Stimulated activated naive CD8-positive, alpha-beta T cell treated with anti-CD3 and anti-CD28 coated beads, Interleukin-15, Interleukin-2, amounts not matched to agents 100 ng/mL and 50 ng/mL, for 24 hours (primary cell): Measurements from ENCODE around the gene ZBTB46.
"Not testable (repeated sequence)": the region's sequence is repeated elsewhere in the genome, so short reads cannot be mapped to it uniquely, and the experiment has no call there.

Experiments used
- H3K27ac Mint-ChIP-seq: one replicate; pipeline ENCODE4 v1.8.0; 2021; ENCODE audit warnings: mild to moderate bottlenecking, mixed read lengths
- H3K27me3 Mint-ChIP-seq: one replicate; pipeline ENCODE4 v1.8.0; 2021; ENCODE audit warnings: mixed read lengths
- H3K36me3 Mint-ChIP-seq: one replicate; pipeline ENCODE4 v1.8.0; 2021; ENCODE audit warnings: low read depth, mixed read lengths
- H3K4me1 Mint-ChIP-seq: one replicate; pipeline ENCODE4 v1.8.0; 2021; ENCODE audit warnings: low read depth, mixed read lengths
- H3K4me3 Mint-ChIP-seq: one replicate; pipeline ENCODE4 v1.8.0; 2021; ENCODE audit warnings: mild to moderate bottlenecking, mixed read lengths
- H3K9me3 Mint-ChIP-seq: one replicate; pipeline ENCODE4 v1.8.0; 2021; ENCODE audit warnings: mixed read lengths

ZBTB46 gene

DNA sequence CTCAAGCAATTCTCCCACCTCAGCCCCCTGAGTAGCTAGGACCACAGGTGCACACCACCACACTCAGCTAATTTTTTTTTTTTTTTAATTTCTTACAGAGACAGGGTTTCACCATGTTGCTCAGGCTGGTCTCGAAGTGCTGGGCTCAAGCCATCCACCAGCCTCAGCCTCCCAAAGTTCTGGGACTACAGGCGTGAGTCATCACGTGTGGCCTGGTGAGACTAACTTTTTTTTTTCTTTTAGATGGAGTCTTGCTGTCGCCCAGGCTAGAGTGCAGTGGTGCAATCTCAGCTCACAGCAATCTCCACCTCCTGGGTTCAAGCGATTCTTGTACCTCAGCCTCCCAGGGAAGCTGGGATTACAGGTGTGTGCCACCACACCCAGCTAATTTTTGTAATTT is 31.9 kb downstream of the ZBTB46 start:
- not testable (repeated sequence) for H3K4me1 Mint-ChIP-seq

DNA sequence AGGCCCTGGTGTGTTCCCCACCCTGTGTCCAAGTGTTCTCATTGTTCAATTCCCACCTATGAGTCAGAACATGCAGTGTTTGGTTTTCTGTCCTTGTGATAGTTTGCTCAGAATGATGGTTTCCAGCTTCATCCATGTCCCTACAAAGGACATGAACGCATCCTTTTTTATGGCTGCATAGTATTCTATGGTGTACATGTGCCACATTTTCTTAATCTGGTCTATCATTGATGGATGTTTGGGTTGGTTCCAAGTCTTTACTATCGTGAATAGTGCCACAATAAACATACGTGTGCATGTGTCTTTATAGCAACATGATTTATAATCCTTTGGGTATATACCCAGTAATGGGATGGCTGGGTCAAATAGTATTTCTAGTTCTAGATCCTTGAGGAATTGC is 33.9 kb downstream of the ZBTB46 start:
- not testable (repeated sequence) for H3K4me1 Mint-ChIP-seq, H3K4me3 Mint-ChIP-seq, H3K27me3 Mint-ChIP-seq, H3K9me3 Mint-ChIP-seq, H3K27ac Mint-ChIP-seq, H3K36me3 Mint-ChIP-seq

More for the DNA sequence above, 31.9 kb downstream of the ZBTB46 start:
- not testable (repeated sequence) for H3K4me3 Mint-ChIP-seq, H3K27me3 Mint-ChIP-seq, H3K36me3 Mint-ChIP-seq, H3K9me3 Mint-ChIP-seq, H3K27ac Mint-ChIP-seq

DNA sequence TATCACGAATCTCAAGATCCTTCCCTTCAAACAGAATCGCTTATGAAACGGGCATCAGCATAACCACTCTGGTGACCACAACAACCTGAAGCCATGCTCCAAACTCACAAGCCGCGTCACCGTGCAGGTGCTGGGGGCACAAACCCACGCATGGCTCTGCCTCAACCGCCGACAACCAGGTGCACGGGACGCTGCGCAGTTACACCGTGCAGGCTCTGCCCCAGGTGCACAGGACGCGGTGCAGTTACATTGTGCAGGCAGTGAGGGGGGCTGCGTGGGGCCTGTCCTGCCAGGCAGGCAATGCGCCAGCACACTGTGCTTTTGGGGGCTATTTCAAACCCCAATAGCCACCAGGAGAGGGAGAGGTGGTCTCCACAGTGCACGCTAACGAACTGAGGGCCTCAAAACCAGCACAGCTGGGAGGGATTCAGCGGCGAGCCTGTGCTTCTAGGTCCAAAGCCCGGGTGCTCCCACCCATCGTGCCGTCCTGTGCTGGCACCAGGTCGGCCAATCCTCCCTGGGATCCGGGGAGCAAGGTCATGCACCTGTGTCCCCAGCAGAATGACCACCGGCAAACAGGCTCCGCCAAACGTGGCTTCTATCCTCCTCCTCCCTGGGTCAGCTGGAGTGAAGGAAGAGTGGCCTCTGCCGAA is 35.8 kb downstream of the ZBTB46 start:
- H3K36me3 Mint-ChIP-seq = no peaks in the 10 kb centered on the region
- H3K27ac Mint-ChIP-seq = no peak overlapping the region
- H3K4me3 Mint-ChIP-seq = no peak overlapping the region
- no peaks in the 10 kb centered on the region for H3K4me1 Mint-ChIP-seq
- no peaks in the 10 kb centered on the region for H3K9me3 Mint-ChIP-seq
- H3K27me3 Mint-ChIP-seq = peaks cover 3% of the 10 kb centered on the region

DNA sequence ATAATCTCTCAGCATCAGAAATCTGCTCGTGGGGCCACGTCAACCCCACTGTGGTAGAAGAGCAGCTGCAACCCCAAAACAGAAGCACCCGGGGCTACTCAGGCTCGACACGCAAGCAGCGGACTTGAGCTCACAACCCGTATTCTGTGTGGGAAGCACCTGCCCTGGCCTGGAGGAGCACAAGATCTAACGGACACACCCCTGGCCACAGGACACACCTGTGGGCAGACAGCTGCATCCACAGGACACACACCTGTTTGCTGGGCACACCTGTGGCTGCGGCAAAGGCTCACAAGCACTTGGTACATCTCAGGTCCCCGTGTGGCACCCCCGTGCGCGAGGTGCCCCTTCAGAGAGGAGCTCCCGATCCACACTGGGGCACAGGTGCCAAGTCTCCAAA is 36.5 kb downstream of the ZBTB46 start:
- no peaks in the 10 kb centered on the region for H3K4me1 Mint-ChIP-seq
- H3K27ac Mint-ChIP-seq = no peak overlapping the region
- H3K9me3 Mint-ChIP-seq = no peaks in the 10 kb centered on the region
- H3K27me3 Mint-ChIP-seq = peaks cover 3% of the 10 kb centered on the region
- no peak overlapping the region for H3K4me3 Mint-ChIP-seq
- no peaks in the 10 kb centered on the region for H3K36me3 Mint-ChIP-seq

DNA sequence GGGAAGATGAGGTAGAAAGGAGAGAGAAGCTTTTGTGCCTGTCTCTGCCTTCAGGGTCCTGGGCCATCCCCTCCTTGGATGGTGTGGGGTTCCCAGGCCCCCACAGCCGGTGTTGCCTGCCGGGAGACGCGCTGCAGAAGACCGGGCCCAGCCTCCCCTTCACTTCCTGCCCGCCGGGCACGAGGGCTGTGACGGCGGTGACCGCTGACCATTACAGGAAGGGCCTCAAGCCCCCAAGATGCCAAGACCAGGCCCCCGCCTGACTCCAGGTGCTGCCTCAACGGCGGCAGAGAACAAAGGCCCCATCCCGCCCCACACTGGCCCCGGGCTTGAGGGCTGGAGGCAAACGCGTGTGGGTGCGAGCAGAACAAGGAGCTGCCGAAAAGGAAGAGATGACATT is 38.2 kb downstream of the ZBTB46 start:
- Mint-ChIP-seq H3K4me1 (no peaks in the 10 kb centered on the region), H3K4me3 (no peak overlapping the region), H3K9me3 (no peaks in the 10 kb centered on the region), H3K27me3 (peaks cover 3% of the 10 kb centered on the region), H3K36me3 (no peaks in the 10 kb centered on the region), H3K27ac (no peak overlapping the region)

DNA sequence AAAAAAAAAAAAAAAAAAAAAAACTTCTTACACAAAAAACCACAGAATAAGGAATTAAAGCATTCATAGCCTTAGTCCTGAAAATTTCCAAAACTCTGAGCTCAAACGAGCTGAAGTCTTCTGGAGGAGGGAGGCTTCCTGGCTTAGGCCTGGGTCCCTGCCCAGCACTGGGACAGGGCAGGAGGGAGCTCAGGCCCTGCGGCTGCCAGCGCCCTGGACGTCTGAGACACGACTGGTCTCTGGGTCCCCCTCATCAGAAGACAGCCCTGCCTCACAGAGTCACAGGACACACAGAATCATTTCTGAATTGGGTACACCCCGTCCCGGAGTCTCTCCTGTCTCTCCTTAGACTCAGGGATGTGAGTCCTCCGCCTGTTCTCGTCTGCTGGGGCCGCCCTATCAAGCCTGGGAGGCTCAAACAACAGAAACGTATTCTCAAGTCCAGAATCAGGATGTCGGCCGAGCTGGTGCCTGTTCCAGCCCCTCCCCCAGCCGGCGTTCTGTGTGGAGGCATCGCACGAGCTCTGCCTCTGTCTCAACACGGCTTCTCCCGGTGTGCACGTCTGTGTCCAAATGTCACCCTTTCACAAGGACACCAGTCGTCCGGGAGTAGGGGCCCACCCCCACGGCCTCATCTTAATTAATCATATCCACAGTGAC is 39.4 kb downstream of the ZBTB46 start:
- no peaks in the 10 kb centered on the region for H3K9me3 Mint-ChIP-seq
- no peaks in the 10 kb centered on the region for H3K4me1 Mint-ChIP-seq
- peaks cover 3% of the 10 kb centered on the region for H3K27me3 Mint-ChIP-seq
- H3K27ac Mint-ChIP-seq = no peak overlapping the region
- no peaks in the 10 kb centered on the region for H3K36me3 Mint-ChIP-seq
- H3K4me3 Mint-ChIP-seq = no peak overlapping the region

DNA sequence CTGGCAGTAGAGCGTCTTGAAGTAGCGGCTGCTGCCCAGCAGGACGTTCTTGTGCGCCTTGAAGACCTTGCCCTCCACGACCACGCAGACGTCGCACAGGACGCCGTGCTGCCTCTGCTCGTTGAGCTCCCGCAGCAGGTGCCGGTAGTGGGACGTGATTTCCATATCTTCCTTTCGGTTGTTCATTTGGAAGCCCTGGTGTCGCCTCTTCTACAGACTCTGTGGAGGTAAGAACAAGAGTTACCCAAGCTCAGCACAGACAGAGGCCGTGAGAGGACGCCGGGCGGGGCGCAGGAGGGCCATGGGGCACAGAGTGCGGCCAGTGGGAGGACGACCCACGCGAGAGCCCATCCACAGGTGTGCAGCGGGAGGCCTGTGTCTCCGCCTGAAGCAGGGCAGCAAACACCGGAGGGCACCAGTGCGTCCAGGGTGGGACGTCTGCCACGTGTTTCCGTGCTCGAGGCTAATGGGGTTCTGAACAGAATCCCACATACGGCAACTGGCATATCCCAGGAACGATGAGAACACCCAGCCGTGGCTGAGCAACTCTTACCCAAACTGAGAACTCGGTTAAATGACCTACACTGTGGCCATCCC is 40.4 kb downstream of the ZBTB46 start:
- Mint-ChIP-seq H3K4me3 (no peak overlapping the region), H3K9me3 (no peaks in the 10 kb centered on the region), H3K27me3 (no peaks in the 10 kb centered on the region), H3K36me3 (no peaks in the 10 kb centered on the region), H3K27ac (no peak overlapping the region), H3K4me1 (no peaks in the 10 kb centered on the region)

DNA sequence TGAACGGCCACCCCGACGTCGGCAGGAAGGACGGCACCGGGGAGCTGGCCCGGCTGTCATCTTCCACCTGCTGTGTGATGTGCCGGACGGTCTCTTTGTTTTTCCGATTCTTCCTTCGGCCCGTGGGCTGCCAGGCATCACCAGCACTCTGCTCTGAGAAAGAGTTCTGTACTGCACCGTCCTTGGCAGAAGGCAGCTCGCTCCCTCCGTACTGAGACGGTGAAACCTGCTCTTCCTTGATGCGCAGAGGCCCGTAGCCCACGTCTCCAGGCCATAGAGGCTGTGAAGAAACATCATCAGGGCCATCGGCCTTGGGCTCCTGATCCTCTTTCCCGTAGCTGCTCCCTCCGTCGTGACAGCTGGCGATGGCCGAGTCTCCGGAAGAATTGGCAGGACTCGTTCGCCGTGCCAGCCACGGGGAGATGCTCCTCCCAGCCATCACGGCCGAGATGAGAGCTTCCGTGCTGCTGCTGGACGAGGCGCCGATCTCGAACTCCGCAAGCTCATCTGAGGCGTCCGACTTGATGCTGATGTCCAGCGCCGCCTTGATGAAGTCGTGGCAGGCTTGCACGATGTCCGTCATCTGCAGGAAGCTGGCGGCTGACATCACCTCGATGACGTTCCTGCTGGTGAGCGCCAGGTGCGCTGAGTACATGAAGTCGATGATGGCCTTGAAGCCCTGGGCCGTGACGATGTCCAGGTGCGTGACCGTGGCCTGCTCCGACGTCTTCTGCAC is 41.1 kb downstream of the ZBTB46 start:
- Mint-ChIP-seq H3K4me3 (no peak overlapping the region), H3K4me1 (no peaks in the 10 kb centered on the region), H3K27ac (no peak overlapping the region), H3K27me3 (no peaks in the 10 kb centered on the region), H3K9me3 (no peaks in the 10 kb centered on the region), H3K36me3 (no peaks in the 10 kb centered on the region)

DNA sequence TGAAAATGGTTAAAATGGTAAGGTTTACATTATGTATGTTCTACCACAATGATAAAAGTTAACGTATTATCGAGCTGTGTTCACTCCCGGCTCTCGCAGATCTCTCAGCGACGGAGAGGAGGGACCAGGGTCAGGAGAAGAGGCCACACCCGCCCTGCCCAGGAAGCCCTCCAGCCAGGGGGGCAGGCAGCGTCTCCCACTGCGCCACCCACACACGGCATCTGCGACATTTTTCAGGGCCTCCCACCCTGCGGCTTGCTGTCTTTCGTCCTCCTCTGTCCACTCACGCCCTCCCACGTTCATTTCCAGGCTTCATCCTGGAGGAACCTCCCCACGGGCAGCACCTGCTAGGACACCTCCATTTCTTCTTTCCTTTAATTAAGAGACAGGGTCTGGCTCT is 43.3 kb downstream of the ZBTB46 start:
- Mint-ChIP-seq H3K4me3 (no peak overlapping the region), H3K27me3 (no peaks in the 10 kb centered on the region), H3K4me1 (no peaks in the 10 kb centered on the region), H3K27ac (no peak overlapping the region), H3K9me3 (no peaks in the 10 kb centered on the region), H3K36me3 (no peaks in the 10 kb centered on the region)

DNA sequence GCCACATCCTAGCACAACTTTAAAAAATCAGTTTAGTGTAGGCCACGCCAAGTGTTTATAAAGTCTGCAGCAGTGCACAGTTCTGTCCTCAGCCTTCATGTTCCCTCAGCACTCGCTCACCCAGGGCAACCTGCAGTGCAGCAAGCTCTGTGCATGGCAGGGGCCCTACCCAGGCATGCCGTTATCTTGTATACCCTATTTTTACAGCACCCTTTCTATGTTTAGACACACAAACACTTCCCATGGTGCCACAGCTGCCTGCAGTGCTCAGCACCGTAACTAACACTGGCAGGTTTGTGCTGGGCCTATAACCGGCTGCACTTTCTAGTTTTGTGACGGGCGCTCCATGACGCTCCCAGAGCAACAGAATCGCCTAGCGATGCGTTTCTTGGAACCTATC is 43.8 kb downstream of the ZBTB46 start:
- Mint-ChIP-seq H3K9me3 (no peaks in the 10 kb centered on the region), H3K27ac (no peak overlapping the region), H3K27me3 (no peaks in the 10 kb centered on the region), H3K4me1 (peaks cover 4% of the 10 kb centered on the region), H3K4me3 (no peak overlapping the region), H3K36me3 (no peaks in the 10 kb centered on the region)

DNA sequence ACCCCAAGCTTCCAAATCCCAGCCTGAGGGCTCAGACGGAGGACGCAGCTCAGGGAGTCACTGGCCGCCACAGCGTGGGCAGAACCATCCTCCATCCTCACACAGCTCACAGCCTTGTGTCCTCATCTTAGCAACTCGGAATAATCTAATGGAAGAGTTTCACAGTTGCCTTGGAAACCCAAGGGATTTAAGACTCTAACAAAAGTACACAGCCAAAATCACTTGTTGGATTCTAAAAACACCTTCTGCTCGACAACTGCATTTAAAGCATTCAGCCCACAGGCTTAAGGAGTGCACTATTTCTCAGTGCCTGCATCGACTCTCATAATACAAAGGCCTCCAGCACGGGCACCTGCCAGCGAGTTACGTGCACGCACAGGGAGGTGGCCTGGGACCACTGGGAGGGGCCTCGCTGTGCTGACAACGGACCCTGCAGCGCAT is 45.4 kb downstream of the ZBTB46 start:
- no peak overlapping the region for H3K27ac Mint-ChIP-seq
- H3K9me3 Mint-ChIP-seq = no peaks in the 10 kb centered on the region
- H3K4me1 Mint-ChIP-seq = peaks cover 14% of the 10 kb centered on the region
- no peak overlapping the region for H3K4me3 Mint-ChIP-seq
- H3K36me3 Mint-ChIP-seq = no peaks in the 10 kb centered on the region
- no peaks in the 10 kb centered on the region for H3K27me3 Mint-ChIP-seq

DNA sequence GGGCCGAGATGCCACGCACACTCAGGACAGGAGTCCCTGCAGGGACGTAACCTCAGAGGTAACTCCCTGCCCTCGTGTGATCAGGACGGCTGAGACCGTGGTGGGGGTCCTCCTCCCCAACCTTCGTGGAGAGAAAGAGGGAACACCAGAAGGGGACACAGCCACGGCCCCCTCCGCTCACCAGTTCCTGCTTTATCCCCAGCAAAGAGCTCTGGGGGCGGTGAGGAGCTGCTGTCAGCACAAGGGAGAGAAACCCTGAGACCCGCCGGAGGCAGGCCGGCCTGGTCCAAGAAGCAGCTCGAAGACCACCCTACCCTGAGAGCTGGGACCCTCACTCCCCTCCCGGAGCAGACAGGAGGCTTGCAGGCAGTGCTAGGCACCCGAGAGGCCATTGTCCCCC is 47.1 kb downstream of the ZBTB46 start:
- H3K9me3 Mint-ChIP-seq = no peaks in the 10 kb centered on the region
- H3K27ac Mint-ChIP-seq = no peak overlapping the region
- no peaks in the 10 kb centered on the region for H3K27me3 Mint-ChIP-seq
- peaks cover 14% of the 10 kb centered on the region for H3K4me1 Mint-ChIP-seq
- H3K4me3 Mint-ChIP-seq = no peak overlapping the region
- no peaks in the 10 kb centered on the region for H3K36me3 Mint-ChIP-seq

DNA sequence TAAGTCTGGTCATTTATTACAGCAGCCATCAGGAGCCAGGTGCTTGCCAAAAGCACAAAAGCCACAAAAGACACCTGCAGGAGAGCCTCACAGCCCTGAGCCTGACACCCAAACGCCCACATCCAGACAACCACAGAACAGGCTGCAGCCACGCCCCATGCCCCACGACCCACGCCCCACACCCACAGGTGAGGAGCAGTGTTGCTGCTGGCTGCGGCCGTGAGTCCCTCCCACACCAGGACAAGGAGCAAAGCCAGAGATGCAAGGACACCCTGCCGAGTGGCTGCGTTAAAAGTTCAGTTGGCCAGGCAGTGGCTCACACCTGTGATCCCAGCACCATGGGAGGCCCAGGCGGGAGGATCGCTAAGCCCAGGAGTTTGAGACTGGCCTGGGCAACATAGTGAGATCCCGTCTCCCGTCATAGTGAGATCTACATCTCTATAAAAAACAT is 48.5 kb downstream of the ZBTB46 start:
- Mint-ChIP-seq H3K4me1 (peaks cover 14% of the 10 kb centered on the region), H3K4me3 (no peak overlapping the region), H3K9me3 (no peaks in the 10 kb centered on the region), H3K27me3 (no peaks in the 10 kb centered on the region), H3K27ac (no peak overlapping the region), H3K36me3 (no peaks in the 10 kb centered on the region)

DNA sequence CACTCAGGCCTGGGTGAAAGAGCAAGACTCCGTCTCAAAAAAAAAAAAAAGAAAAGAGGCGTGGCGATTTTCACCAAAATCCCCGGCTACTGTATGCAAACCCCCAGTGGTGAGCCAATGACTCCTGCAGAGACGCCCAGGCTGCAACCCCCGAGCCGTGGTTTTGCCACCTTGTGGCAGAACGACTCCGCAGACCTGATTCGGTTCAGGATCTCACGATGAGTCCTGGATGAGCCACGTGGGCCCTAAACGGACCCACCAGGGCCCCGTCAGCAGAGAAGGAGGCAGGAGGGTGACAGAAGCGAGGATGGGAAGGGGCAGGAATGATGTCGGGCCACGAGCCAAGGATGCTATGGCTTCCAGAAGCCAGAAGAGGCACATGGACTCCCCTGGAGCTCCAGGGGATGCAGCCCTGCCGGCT is 49.0 kb downstream of the ZBTB46 start:
- Mint-ChIP-seq H3K4me3 (no peak overlapping the region), H3K4me1 (peaks cover 14% of the 10 kb centered on the region), H3K9me3 (no peaks in the 10 kb centered on the region), H3K36me3 (no peaks in the 10 kb centered on the region), H3K27ac (no peak overlapping the region), H3K27me3 (no peaks in the 10 kb centered on the region)

DNA sequence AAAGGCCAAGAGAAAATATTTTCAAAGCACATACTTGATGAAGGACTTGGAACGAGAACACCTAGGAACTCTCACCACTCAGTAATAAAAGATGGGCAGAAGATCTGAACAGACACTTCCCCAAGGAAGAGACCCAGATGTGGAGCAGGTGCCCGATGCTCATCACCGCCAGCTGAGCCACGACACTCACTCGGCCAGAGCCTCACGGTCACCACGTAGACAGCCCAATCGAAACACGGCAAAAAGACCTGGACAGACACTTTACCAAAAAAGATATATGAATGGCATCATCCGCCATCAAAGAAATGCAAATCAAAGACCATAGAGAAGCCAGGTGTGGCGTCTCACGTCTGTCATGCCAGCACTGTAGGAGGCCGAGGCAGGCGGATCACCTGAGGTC is 49.9 kb downstream of the ZBTB46 start:
- H3K4me3 Mint-ChIP-seq = no peak overlapping the region
- H3K4me1 Mint-ChIP-seq = peaks cover 14% of the 10 kb centered on the region
- no peak overlapping the region for H3K27ac Mint-ChIP-seq
- H3K9me3 Mint-ChIP-seq = no peaks in the 10 kb centered on the region
- H3K27me3 Mint-ChIP-seq = no peaks in the 10 kb centered on the region
- no peaks in the 10 kb centered on the region for H3K36me3 Mint-ChIP-seq
